Measurements from ENCODE around the gene SLU7. TPM values are rescaled to one million over a fixed set of nuclear protein-coding genes. Genes with fewer than 3 reads are reported as not detected.

The SLU7 gene
- total RNA-seq, 1 donor from 2014 or later: 55.1 TPM

GRCh38 chr5:160390787-160391696, 27.8 kb downstream of the SLU7 start:
- peaks cover 5% of the 10 kb centered on the region for H3K4me1 ChIP-seq
- H3K36me3 ChIP-seq: no peaks in the 10 kb centered on the region
- no peak overlapping the region for H3K27ac ChIP-seq
- H3K9me3 ChIP-seq: peaks cover 8% of the 10 kb centered on the region
- no peaks in the 10 kb centered on the region for H3K27me3 ChIP-seq (ENCODE audit: low read depth)
- intact Hi-C loops (cut with DNase I): no loop called here
- TF ChIP-seq CTCF (IDR thresholded peaks at IDR 0.05): peak; percentile 32
- DNase-seq (no peak), ATAC-seq (no peak)
- no peak overlapping the region for H3K4me3 ChIP-seq

GRCh38 chr5:160387445-160387844, 31.4 kb downstream of the SLU7 start:
- intact Hi-C loops (cut with DNase I): no loop called here
- H3K4me1 ChIP-seq: no peaks in the 10 kb centered on the region
- peaks cover 8% of the 10 kb centered on the region for H3K9me3 ChIP-seq
- DNase-seq (no peak), ATAC-seq (no peak)
- H3K27ac ChIP-seq: no peak overlapping the region
- H3K27me3 ChIP-seq (ENCODE audit: low read depth): no peaks in the 10 kb centered on the region
- no peak overlapping the region for H3K4me3 ChIP-seq
- no peak for TF ChIP-seq CTCF (IDR thresholded peaks at IDR 0.05)
- H3K36me3 ChIP-seq: no peaks in the 10 kb centered on the region

GRCh38 chr5:160385496-160385895, 33.4 kb downstream of the SLU7 start:
- TF ChIP-seq CTCF (IDR thresholded peaks at IDR 0.05): no peak
- H3K9me3 ChIP-seq: peaks cover 8% of the 10 kb centered on the region
- no peak for ATAC-seq
- H3K36me3 ChIP-seq: no peaks in the 10 kb centered on the region
- no peaks in the 10 kb centered on the region for H3K27me3 ChIP-seq (ENCODE audit: low read depth)
- no peak for DNase-seq
- intact Hi-C loops (cut with DNase I): no loop called here
- no peaks in the 10 kb centered on the region for H3K4me1 ChIP-seq
- H3K4me3 ChIP-seq: no peak overlapping the region
- no peak overlapping the region for H3K27ac ChIP-seq

GRCh38 chr5:160384681-160385080, 34.2 kb downstream of the SLU7 start:
- H3K4me1 ChIP-seq: peaks cover 2% of the 10 kb centered on the region
- no peak overlapping the region for H3K4me3 ChIP-seq
- H3K9me3 ChIP-seq: peaks cover 8% of the 10 kb centered on the region
- no peaks in the 10 kb centered on the region for H3K36me3 ChIP-seq
- no peak overlapping the region for H3K27ac ChIP-seq
- TF ChIP-seq CTCF (IDR thresholded peaks at IDR 0.05): no peak
- intact Hi-C loops (cut with DNase I): no loop called here
- ATAC-seq: no peak
- no peak for DNase-seq
- H3K27me3 ChIP-seq (ENCODE audit: low read depth): no peaks in the 10 kb centered on the region

- Histone ChIP-seq H3K4me3 (no peak overlapping the region), H3K27me3 (ENCODE audit: low read depth) (no peaks in the 10 kb centered on the region), H3K36me3 (no peaks in the 10 kb centered on the region), H3K27ac (no peak overlapping the region), H3K4me1 (peaks cover 7% of the 10 kb centered on the region), H3K9me3 (peaks cover under 1% of the 10 kb centered on the region)
- DNase-seq (no peak), ATAC-seq (no peak)
- intact Hi-C loops (cut with DNase I): no loop called here
- no peak for TF ChIP-seq CTCF (IDR thresholded peaks at IDR 0.05)
These were observed 36.5 kb downstream of the SLU7 start for GRCh38 chr5:160382346-160382745.
